DOHH2 (cell line): ENCODE measurements around the gene CREB3L2.

Experiments used
- H3F3A ChIP-seq: fragments of 200-600 bp; sonication (generic), shearing (Covaris generic); 2 replicates; pipeline ENCODE4 v1.6.0; 2016; ENCODE audit warnings: antibody characterized with exemption, mild to moderate bottlenecking; ENCODE audit not compliant: control insufficient read depth, insufficient read depth
- H3K27ac ChIP-seq: fragments of 200-600 bp; sonication (generic); 2 replicates; pipeline ENCODE4 v1.5.1; 2014; ENCODE audit warnings: low read depth, mild to moderate bottlenecking, low read length, moderate library complexity
- H3K27me3 ChIP-seq: fragments of 200-600 bp; sonication (generic); 2 replicates; pipeline ENCODE4 v1.6.1; 2014; ENCODE audit warnings: mild to moderate bottlenecking, low read length, mixed read lengths; ENCODE audit not compliant: control insufficient read depth
- H3K36me3 ChIP-seq: fragments of 200-600 bp; sonication (generic); 2 replicates; pipeline ENCODE4 v1.6.1; 2014; ENCODE audit warnings: mild to moderate bottlenecking, low read length, moderate library complexity, mixed read lengths; ENCODE audit not compliant: control insufficient read depth
- H3K4me1 ChIP-seq: fragments of 200-600 bp; sonication (generic); 2 replicates; pipeline ENCODE4 v1.6.1; 2014; ENCODE audit warnings: mild to moderate bottlenecking, low read length, mixed read lengths; ENCODE audit not compliant: control insufficient read depth
- H3K4me2 ChIP-seq: fragments of 200-600 bp; sonication (generic); 2 replicates; pipeline ENCODE4 v1.6.0; 2014; ENCODE audit warnings: mild to moderate bottlenecking, low read length, moderate library complexity
- H3K4me3 ChIP-seq: fragments of 200-600 bp; sonication (generic); 2 replicates; pipeline ENCODE4 v1.5.1; 2014; ENCODE audit warnings: mild to moderate bottlenecking, low read length, mixed read lengths
- H3K79me2 ChIP-seq: fragments of 200-600 bp; sonication (generic); 2 replicates; pipeline ENCODE4 v1.6.1; 2014; ENCODE audit warnings: mild to moderate bottlenecking, low read length, mixed read lengths; ENCODE audit not compliant: control insufficient read depth
- H3K9me2 ChIP-seq: fragments of 200-600 bp; sonication (generic); replicated peaks from 2 replicates; pipeline ENCODE4 v1.6.1; 2014; ENCODE audit warnings: mild to moderate bottlenecking, low read length, mixed read lengths; ENCODE audit not compliant: control insufficient read depth
- H3K9me3 ChIP-seq: fragments of 200-600 bp; sonication (generic); 2 replicates; pipeline ENCODE4 v1.6.1; 2014; ENCODE audit warnings: antibody characterized with exemption, low read length, mixed read lengths; ENCODE audit not compliant: control insufficient read depth, insufficient read depth
- H4K20me1 ChIP-seq: fragments of 200-600 bp; sonication (generic); 2 replicates; pipeline ENCODE4 v1.6.0; 2014; ENCODE audit warnings: low read depth, mild to moderate bottlenecking, antibody characterized with exemption, low read length, moderate library complexity; ENCODE audit not compliant: control insufficient read depth, insufficient read depth
- CTCF ChIP-seq: fragments of 200-600 bp; sonication (generic); IDR thresholded peaks from one replicate; pipeline ENCODE4 v1.5.1; 2014; ENCODE audit warnings: antibody characterized with exemption, mild to moderate bottlenecking, low read depth, low read length; ENCODE audit not compliant: poor library complexity, severe bottlenecking
- EZH2phosphoT487 ChIP-seq: fragments of 200-600 bp; sonication (generic); IDR thresholded peaks from 2 replicates; pipeline ENCODE4 v1.6.1; 2017; ENCODE audit warnings: borderline replicate concordance, mild to moderate bottlenecking, antibody characterized with exemption, low read length, moderate library complexity, mixed read lengths

The CREB3L2 gene

DNA sequence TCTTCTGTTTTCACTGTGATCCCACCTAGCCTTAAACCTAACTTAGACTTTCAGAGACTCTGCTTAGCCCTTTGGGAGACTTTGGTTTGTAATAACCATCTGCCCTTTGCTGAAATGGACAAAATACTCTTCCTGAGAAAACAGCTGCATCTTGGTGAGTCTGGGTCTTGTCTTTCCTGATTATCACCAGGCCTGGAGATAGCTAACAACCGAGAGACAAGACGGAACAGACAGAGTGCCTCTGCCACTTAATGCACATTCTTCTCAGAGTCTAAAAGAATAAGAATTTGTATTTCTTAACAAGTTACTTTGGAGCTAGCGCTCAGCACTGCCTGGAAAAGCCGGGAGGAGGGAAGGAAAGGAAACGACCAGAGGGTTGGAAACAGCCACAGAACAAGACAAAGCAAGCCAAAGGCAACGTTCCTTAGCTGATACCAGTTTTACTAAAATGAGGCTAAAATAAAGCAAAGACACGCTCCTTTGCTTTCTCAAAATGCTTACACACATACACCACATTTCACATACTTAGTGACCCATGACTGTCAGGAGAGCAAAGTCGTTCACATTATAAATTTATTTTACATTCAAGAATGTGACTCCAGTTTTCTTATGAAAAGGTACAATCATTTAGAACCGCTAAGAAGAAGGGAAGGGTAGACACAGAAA is 84.8 kb downstream of the CREB3L2 start:
- Histone ChIP-seq H3K4me1 (no peaks in the 10 kb centered on the region), H3K27ac (no peak overlapping the region), H3K4me3 (no peak overlapping the region), H3K9me2 (no peaks in the 10 kb centered on the region), H3K4me2 (no peak overlapping the region), H3K9me3 (no peaks in the 10 kb centered on the region), H3K79me2 (no peaks in the 10 kb centered on the region), H4K20me1 (no peaks in the 10 kb centered on the region), H3K27me3 (no peaks in the 10 kb centered on the region), H3K36me3 (no peaks in the 10 kb centered on the region), H3F3A (no peaks in the 10 kb centered on the region)
- TF ChIP-seq EZH2phosphoT487 (no peak), CTCF (no peak)

GRCh38 chr7:137916564-137916963 is 85.3 kb downstream of the CREB3L2 start:
- no peaks in the 10 kb centered on the region for H4K20me1 ChIP-seq
- no peaks in the 10 kb centered on the region for H3K4me1 ChIP-seq
- H3K9me3 ChIP-seq, result no peaks in the 10 kb centered on the region
- no peak overlapping the region for H3K4me3 ChIP-seq
- H3K27me3 ChIP-seq, result no peaks in the 10 kb centered on the region
- no peaks in the 10 kb centered on the region for H3K36me3 ChIP-seq
- TF ChIP-seq EZH2phosphoT487, result no peak
- no peaks in the 10 kb centered on the region for H3K79me2 ChIP-seq
- no peaks in the 10 kb centered on the region for H3F3A ChIP-seq
- no peak overlapping the region for H3K4me2 ChIP-seq
- no peak overlapping the region for H3K27ac ChIP-seq
- no peaks in the 10 kb centered on the region for H3K9me2 ChIP-seq

- TF ChIP-seq EZH2phosphoT487, result no peak
- no peak for TF ChIP-seq CTCF
- H3K36me3 ChIP-seq, result no peaks in the 10 kb centered on the region
Observed at GRCh38 chr7:137915266-137915665, 86.6 kb downstream of the CREB3L2 start.

GRCh38 chr7:137913985-137914384 is 87.9 kb downstream of the CREB3L2 start:
- Histone ChIP-seq H3K36me3 (no peaks in the 10 kb centered on the region), H4K20me1 (no peaks in the 10 kb centered on the region), H3K27ac (no peak overlapping the region), H3K9me3 (no peaks in the 10 kb centered on the region), H3K4me3 (no peak overlapping the region), H3K4me1 (no peaks in the 10 kb centered on the region), H3F3A (no peaks in the 10 kb centered on the region), H3K27me3 (no peaks in the 10 kb centered on the region), H3K9me2 (no peaks in the 10 kb centered on the region), H3K4me2 (no peak overlapping the region), H3K79me2 (no peaks in the 10 kb centered on the region)
- no peak for TF ChIP-seq EZH2phosphoT487
- TF ChIP-seq CTCF, result no peak

More at GRCh38 chr7:137915266-137915665, 86.6 kb downstream of the CREB3L2 start:
- Histone ChIP-seq H3K27me3 (no peaks in the 10 kb centered on the region), H3K9me3 (no peaks in the 10 kb centered on the region), H3K79me2 (no peaks in the 10 kb centered on the region), H3K4me3 (no peak overlapping the region), H3K4me1 (no peaks in the 10 kb centered on the region), H3K27ac (no peak overlapping the region), H4K20me1 (no peaks in the 10 kb centered on the region), H3F3A (no peaks in the 10 kb centered on the region), H3K4me2 (no peak overlapping the region), H3K9me2 (no peaks in the 10 kb centered on the region)
